ENCODE measurements around the gene MALRD1.

Gene MALRD1

DNA sequence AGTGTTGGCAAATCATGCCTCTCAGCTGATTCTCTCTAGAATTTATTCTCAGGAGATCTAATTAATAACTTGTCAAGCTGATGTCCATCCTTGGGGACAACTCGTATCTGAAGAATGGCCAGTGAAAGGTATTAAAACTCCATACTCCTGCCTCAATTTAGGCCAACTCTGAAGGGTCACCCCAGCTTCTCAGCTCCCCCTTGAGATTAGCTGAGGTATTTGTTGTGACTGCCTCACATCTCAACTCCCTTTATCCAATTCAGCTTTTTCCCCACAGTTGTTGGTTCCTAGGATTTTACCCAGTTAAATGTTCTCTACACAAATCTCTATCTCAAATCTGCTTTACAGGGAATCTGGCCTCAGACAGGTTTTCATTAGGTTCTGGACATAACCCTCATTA, 182.4 kb downstream of the MALRD1 start:
- no peak for DNase-seq

GRCh38 chr10:19245889-19246752, 197.5 kb downstream of the MALRD1 start:
- no peak for DNase-seq

GRCh38 chr10:19247843-19248242, 199.2 kb downstream of the MALRD1 start:
- DNase-seq: no peak

DNA sequence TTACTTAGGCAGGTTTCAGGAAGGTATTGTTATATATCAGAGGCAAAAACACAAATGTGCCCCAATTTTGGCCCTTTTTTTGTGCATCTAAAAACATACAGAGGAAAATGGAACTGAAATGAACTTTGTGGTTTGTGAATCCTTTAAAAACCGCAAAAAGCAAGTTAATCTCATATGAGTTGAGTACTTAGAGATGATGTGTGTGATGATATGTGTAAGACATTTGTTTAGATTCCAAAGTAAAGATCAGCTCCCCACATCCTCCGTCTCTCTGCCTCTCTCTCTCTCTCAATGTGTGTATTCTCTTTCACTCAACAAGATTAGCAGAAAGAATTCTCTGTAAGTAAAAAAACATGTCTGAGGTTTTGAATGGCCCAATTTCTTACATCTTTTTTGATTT, 201.9 kb downstream of the MALRD1 start:
- DNase-seq: no peak

DNA sequence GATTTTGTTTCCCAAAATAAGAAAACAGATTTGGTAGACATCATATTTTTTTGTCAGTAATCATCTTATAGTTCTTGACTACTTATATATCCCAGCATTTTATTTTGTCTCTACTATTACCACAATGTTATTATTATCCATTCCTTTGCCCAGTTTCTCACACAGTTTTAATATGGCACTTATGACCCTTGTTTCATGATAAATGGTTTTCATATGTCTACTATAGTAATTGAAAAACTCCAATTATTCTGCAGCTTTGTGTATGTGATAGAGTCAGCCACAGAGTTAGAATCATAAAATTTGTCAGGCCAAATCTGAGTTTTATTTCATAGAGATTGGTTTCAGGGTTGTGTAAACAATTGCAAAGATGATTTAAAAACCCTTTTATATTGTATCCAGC, 203.9 kb downstream of the MALRD1 start:
- DNase-seq: no peak

GRCh38 chr10:19256331-19256730, 207.7 kb downstream of the MALRD1 start:
- DNase-seq: no peak

DNA sequence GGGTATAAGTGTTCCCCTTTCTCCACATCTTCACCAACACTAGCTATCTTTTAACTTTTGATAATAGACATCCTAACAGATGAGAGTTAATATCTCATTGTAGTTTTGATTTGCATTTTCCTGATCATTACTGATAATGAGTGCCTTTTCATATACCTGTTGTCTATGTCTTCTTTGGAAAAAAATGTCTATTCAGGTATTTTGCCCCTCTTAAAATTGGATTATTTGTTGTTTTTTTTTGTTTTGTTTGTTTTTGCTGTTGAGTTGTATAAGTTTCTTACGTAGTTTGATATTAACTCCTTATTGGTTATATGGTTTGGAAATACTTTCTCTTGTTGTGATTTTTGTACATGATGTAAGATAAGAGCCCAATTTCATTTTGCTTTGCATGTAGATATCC, 214.7 kb downstream of the MALRD1 start:
- DNase-seq: no peak

- no peak for DNase-seq
Observed at GRCh38 chr10:19283285-19283684, 234.7 kb downstream of the MALRD1 start.

DNA sequence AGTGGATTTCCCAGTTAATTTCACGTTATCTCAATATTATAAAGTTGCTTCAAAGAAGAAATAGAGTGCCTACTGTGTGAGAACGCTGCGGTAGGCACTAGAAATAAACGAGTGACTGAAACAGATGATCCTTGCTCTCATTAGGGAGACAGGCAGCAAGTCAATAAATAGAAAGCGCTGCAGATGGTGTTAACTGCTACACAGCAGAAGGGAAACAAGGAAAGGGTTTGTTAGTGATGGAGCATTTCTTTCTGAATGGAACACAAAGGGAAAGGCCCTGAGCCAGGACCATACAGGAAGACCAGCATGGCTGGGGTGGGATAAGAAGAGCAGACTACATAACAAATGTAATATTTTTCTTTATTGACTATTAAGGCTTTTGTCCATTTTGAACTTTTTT, 235.2 kb downstream of the MALRD1 start:
- DNase-seq: no peak

- DNase-seq: no peak
Observed at GRCh38 chr10:19290770-19291169, 242.2 kb downstream of the MALRD1 start.

GRCh38 chr10:19294233-19294632, 245.6 kb downstream of the MALRD1 start:
- DNase-seq: no peak

- DNase-seq: no peak
Observed at GRCh38 chr10:19299645-19300044, 251.0 kb downstream of the MALRD1 start.

- DNase-seq: no peak
Observed at GRCh38 chr10:19302117-19302516, 253.5 kb downstream of the MALRD1 start.

- no peak for DNase-seq
Observed at GRCh38 chr10:19310066-19310465, 261.5 kb downstream of the MALRD1 start.

GRCh38 chr10:19316204-19316870, 267.7 kb downstream of the MALRD1 start:
- no peak for DNase-seq

DNA sequence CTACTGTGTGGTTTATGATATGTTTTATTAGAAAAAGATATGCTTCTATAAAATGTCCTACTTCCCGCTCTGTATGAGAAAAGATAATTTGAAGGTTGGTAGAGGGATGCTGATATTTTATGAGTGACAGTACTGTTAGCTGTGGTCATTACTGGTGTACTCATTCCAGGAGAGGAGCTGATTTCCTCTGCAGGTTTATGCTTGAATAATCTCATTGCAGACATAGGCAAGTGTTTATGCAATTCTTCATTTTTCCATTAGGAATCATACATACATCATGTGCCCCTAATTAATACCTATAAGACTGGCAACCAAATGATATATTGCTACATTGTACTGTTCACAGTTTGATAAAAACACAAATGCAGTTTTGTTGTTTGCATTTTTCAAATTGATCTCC, 269.4 kb downstream of the MALRD1 start:
- DNase-seq: no peak

- DNase-seq: no peak
Observed at GRCh38 chr10:19325581-19325980, 277.0 kb downstream of the MALRD1 start.

DNA sequence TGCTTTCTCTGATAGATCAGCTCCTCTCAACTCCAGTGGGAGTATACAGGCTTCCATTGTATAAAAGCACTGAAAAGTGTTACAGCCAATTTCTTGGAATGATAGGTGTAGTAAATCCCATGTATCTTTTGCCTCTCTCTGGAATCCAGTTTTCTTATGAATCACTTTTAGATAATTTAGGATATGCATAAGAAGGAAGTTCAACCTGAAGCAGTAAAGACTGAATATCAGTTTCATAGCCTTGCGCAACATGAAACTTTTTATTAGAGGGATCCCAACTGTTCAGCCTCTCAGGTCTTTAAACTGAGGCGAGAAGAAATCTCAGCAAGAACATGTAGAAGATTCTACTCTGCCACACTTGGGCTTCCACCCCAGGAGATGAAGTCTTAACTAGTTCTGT, 280.0 kb downstream of the MALRD1 start:
- no peak for DNase-seq

GRCh38 chr10:19329475-19329874, 280.9 kb downstream of the MALRD1 start:
- DNase-seq: no peak

GRCh38 chr10:19332304-19332703, 283.7 kb downstream of the MALRD1 start:
- DNase-seq: no peak

GRCh38 chr10:19333631-19334030, 285.0 kb downstream of the MALRD1 start:
- DNase-seq: no peak

DNA sequence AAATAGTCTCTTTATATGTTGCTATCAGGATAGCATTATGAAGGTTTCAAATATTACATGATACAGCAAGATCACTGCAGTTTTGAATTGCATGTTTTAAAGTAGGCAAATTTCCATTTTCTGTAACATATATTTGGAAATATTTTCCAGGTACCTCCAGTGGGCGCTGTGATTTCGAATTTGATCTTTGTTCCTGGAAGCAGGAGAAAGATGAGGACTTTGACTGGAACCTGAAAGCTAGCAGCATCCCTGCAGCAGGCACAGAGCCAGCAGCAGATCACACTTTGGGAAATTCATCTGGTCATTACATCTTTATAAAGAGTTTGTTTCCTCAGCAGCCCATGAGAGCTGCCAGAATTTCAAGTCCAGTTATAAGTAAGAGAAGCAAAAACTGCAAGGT, 299.0 kb downstream of the MALRD1 start:
- DNase-seq: no peak

- no peak for DNase-seq
Observed at GRCh38 chr10:19367176-19367575, 318.6 kb downstream of the MALRD1 start.

DNA sequence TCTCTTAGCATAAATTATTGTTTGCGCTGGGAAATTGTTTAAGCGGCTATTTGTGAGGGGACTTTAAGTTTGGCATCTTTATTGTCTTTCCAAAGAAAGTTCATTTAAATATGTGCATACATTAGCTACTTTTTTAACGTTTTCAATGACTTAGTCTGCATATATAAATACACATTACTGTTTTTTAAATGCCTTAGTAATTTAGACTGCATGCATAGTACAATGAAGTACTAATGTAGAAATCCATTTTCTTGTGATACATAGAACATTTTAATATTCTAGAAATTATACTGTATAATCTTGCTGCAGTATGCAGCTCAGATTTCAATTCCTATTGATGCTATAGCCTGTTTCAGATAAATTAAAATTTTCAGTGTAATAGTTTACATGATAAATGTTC, 325.4 kb downstream of the MALRD1 start:
- no peak for DNase-seq

All from NCI-H2029 treated with DMSO at 0.1 percent for 48 hours (cell line).